HT-29 (cell line): Measurements from ENCODE around the gene EGFL7. TPM values are rescaled to one million over a fixed set of nuclear protein-coding genes. Genes with fewer than 3 reads are reported as not detected.

Experiments used
- DNase-seq: peaks from one replicate; pipeline ENCODE4 v3.0.0-alpha.2; 2015; ENCODE audit warnings: low spot score
- total RNA-seq: library from RNA; depleted of rRNA; stranded (reverse); fragments of >200 nt; shearing (Covaris generic); gene quantifications from 2 replicates; pipeline ENCODE4 v1.2.3, GENCODE V29; 2014

EGFL7 gene
- total RNA-seq, 1 experiment from 2014 or later: 6.4 TPM

DNA sequence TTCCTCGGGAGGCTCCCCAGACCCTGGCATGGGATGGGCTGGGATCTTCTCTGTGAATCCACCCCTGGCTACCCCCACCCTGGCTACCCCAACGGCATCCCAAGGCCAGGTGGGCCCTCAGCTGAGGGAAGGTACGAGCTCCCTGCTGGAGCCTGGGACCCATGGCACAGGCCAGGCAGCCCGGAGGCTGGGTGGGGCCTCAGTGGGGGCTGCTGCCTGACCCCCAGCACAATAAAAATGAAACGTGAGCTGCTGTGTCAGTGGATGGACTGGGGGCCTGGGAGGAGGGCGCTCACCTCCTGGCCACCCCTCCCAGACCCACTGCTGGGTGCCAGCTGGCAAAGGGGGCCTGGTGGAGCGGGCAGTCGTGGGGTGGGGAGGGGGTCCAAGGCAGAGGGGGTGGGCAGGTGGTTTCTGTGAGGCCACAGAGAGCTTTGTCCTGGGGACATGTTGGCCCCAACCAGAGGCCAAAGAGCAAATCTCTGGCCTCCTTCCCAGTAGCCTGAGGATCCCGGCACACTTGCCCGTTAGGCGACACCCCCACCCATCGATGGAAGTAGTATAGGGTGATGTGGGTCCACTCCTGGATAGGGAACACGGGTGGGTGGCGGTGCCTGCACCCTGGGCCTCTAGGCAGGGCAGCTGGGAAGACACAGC lies 9.8 kb downstream of the EGFL7 start:
- no peak for DNase-seq

DNA sequence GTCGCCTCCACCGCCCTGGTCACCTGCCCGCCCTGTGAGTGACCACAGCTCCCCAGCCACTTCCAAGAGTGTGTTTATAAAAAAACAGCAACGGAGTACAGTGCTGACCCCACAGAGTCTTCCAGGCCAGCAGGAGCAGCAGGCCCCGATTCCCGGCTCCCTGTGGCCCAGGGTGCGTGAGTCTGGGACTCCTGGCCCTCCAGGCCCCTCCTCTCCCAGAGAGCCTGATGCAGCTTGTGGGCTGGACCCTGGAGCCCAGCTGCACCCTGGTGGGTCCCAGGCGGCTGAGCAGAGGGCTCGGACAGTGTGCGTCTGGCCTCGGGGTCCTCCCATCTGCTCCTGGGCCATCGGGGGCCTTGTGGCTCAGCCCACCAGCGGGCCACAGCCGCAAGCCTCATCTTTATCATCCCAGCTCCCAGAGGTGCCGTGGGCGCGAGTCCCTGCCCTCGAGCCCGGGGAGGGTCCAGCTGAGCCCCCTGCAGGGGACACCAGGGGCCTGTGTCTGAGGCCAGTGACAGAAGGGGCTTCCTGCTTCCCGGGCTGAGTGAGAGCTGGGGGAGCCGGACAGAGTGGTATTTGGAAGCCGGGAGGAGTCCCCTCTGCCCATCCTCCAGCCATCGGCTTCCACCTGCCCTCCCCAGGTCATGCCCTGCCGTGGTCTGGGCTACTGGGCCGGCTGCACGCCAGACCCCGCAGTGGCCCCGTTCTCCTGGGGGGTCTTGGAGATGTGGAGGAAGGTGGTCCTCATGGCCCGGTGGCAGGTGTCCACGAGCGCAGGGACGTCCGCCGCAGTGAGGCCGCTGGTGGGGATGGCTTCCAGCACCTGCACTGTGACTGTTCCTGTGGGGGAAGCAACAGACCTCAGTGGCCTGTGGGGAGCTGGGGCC lies 10.6 kb downstream of the EGFL7 start:
- no peak for DNase-seq

DNA sequence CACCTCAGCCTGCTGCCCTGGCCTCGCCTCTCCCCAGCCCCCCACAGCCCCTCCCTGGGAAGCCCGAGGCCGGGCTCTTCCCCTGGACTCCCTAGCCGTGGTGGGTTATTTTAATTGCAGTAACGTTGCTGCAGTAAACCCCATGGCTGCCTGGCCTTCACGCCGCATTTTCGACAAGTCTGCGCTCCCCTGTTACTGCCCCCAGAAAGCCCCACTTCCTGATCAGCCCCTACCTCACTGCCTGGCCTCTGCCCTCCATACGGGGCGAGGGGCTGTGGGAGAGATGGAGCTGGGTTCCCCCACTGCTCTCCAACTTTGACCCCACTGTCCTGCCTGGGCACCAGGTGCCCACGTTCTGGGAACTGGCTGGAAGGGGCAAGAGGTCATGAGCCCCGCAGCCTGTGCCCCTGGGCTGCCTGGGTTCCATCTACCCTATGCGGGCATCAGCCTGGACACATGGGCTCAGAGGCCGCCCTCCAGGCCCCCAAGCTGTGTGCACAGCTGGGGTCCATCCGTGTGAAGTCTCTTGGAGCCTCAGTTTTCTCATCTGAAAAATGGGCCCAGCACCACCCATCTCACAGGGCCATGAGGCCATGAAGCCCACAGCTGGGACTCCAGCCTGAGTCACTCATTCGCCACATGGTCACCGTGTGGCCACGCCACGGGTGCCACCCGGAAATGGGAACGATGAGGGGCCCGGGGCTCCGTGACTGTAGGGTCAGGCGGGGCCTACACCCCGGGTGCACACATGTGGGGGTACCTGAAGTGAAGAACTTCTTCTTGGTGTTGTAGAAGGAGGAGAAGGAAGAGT lies 11.5 kb downstream of the EGFL7 start:
- DNase-seq: no peak

DNA sequence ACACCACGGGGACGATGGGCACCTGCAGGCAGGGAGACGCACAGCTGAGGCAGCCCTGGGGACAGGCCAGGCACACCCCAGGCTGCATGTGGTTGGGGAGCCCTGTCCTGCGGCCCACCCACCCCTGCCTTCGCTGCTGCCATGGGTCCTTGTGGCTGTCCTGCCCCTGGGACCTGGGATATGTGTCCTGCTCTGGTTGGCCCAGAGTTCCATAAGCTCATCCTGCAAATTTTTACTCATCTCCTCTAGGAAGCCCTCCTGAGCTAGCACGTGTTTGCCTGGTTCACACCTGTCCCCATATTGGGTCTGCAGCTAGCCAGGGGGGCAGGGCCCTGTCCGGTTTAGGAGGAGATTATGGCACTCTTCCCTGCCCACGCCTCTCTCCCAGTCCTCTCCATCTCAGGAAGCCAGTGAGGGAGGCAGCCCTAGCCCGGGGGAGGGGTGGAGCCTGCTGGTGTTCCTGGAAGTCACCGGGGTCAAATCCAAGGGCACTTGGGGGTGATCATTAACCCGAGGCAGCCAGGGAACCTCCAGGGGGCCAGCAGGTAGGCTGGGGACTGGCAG lies 12.2 kb downstream of the EGFL7 start:
- no peak for DNase-seq

DNA sequence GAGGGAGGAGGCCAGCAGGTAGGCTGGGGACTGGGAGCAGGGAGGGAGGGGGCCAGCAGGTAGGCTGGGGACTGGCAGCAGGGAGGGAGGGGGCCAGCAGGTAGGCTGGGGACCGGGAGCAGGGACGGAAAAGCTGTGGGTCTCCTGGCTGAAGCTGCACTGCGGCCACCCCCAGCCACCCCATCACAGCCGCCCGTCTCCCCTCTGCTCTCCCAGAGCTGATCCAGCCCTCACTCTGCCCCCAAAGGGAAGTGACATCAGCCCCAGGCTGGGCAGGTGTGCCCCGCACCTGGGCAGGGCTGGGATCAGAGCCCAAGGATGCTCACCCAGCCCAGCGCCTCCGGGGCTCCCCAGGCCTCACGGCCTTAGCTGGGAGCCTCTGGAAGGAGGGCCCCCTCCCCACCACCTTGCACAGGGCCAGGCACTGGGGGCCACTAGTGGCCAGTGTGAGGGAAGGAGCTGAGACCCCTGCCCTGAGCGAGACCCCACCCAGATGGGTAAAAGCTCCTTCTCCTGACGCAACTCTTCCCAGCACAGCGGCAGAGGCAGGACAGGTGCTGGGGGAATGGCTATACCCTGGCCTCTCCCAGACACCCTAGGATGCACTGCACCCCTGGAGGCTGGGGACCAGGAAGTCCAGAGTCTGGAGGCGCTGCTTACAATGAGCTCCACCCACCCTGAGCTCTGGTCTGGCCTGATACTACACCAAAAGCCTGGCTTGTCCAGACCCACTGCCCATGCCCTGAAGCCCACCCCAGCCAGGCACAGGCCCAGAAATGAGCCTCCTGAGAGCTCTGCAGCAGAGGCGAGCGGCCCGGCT lies 13.0 kb downstream of the EGFL7 start:
- no peak for DNase-seq

DNA sequence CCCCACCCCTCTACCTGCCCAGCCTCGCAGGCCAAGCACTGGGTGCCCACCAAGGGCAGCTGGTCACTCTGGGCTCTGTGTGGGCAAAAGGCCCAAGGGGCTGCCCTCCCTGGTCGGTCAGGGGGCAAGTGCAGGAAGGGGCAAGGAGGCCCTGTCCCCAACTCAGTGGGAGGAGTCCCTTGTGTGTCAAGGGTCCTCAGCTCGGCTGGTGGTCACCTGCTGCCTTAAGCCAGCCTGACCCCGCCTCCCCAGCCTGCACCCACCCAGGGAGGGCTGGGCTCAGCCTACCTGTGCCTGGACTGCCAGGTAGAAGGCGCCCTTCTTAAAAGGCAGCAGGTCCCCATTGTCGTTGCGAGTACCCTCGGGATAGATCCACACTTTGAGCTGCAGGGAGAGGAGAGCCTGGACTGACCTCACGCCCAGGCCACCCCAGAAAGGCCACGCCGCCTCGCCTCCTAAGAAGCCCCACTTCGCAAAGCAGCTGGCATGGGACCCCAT lies 13.6 kb downstream of the EGFL7 start:
- DNase-seq: no peak

DNA sequence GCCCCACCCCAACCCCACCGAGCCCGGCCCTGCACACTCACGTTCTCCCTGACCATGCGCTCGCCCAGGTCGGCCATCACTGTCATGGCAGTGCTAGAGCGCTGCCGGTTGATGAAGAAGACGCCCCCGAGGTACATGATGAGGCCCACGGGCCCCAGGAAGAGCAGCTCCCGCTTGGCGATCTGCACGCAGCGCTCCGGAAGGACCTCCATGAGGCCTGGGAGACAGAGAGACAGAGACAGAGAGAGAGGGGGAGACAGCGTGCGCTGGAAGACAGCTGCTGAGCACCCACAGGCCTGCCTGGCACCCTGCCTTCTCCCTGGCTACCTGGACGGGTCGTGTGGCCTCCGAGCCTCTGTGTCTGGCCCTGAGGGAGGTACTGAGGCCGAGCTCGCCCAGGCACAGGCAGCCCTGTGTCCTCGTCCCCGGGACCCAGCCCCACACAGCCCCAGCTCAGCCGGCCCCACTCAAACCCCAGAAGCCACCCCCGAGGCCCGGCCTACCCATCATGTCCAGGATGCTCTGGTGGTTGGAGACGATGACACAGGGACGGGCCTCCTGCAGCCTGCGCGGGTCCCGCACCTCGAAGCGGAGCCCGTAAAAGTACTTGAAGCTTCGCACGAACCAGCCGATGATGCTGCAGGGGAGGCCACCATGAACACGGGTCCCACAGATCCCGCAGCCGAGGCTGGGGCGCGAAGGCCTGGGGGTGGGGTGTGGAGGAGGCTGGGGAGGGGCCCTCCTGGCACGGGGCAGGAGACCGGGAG lies 14.4 kb downstream of the EGFL7 start:
- no peak for DNase-seq

DNA sequence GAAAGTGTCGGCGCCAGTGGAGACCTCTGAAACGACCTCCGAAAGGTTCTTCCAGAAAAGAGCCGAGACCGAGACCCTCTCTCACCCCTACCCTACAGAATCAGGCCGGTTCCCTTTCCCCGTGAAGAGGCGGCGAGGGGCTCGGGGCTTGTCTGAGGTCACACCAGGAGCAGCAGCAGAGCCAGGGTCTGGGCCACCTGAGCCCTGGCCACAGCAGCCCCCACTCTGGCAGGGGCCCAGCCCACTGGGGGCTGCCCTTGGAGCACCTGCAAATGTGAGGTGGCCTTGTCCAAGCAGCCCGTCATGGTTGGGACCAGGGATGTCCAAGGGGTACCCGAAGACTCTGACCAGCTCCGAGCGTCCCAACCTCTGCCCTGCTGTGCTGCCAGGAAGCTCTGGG lies 15.3 kb downstream of the EGFL7 start:
- DNase-seq: no peak

DNA sequence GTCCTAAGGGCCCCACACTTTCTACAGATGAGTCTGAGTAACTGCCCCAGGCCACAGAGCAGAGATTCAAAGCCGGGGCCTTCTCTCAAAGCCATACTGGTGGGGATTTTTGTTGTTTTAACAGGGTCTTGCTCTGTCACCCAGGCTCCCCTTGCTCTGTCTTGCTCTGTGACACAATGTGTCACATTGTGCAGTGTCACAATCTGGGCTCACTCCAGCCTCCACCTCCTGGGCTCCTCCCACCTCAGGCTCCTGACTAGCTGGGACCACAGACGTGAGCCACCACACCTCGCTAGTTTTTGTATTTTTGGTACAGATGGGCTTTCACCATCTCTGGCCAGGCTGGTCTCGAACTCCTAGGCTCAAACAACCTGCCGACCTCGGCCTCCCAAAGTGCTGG lies 15.9 kb downstream of the EGFL7 start:
- no peak for DNase-seq

DNA sequence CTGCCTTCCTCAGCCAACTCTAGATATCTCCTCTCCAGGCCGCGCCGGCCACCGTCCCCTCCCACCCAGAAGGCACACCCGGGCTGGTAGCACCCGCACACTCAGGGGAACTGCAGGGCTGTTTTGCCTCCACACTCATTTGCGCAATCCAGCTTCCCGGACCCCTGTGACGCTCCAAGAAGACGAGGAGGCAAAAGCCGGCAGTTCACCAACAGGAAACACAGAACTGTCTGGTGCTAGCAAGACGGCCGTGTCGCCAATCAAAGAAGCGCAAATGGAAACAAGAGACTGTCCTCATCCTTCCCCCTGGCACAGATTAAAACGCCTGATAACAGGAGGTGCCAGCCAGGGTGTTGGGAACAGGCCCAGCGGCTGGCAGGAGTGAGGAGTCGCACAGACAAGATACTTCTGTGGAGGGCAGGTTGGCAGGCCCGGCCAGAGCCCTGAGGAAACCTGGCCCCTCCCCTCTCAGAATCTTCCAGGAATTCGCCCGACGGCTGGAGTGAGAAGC lies 16.8 kb downstream of the EGFL7 start:
- no peak for DNase-seq

DNA sequence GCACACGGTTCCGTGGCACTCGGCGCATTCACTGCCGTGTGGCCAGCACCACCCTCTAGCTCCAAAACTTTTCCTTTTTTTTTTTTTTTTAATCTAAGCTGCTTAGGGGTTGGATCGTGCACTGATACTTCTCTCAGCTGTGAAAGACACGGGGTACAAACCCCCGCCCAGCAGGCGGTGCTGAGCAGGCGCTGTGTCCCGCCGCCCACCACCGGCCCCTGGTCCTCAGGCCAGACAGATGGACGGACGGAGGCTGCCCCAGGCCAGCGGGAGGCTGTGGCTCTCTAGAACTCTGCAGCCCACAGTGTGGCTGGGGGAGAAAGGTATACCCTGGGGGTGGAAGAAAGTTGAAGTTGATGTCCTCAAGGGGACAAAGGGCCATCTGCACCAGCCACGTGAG lies 18.3 kb downstream of the EGFL7 start:
- DNase-seq: no peak

DNA sequence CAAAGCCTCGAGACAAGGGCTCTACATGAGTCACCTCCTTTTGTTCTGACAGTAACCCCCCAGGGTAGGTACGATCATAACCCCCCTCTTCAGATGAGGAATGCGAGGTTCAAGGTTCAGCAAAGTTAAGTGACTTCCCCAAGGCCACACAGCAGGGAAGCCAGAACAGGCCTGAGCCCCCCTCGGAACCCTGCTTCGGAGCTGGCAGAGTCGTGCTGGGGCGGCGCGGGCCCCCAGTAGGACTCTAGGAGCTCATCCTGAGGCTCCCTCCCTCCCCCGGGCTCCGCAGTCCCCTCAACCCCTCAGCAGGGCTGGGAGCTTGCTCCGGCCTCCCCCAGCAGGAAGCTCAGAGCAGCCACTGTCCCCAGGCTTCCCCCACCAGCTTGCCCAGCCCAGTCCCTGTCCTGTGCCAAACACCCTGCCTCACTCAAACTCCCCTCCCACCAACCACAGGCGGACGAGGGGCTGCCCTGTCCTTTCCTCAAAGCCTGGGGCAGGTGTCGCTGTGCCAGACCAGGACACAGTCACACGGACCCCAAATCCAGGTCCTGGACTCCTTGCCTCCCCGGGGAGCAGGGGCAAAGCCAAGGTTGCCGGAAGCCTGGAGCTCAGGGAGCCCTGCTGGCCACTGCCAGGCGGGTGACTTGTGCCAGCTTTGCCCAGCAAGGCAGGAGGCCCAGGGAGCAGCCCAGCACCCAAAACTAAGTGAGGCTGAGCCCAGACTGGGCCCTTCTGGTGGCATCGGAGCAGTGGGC lies 19.4 kb downstream of the EGFL7 start:
- DNase-seq: no peak

DNA sequence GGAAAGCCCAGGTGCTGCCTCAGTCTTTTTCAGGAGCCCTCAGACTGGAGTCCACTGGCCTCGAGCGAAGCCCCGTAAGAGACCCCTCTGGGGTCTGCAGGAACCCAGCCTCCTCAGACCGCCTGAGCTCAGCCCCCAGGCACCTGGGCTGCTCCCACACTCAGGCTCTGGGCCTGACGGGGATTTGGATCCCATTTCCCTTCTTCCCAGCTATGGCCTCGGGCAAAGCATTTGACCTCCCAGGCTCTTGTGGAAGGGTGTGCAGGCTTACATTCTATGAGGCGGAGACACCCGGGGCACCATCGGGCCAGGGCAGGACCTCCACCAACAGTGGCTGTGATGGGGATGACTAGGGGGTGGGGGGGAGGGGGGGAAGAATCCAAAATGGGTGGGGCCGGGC lies 20.0 kb downstream of the EGFL7 start:
- no peak for DNase-seq

DNA sequence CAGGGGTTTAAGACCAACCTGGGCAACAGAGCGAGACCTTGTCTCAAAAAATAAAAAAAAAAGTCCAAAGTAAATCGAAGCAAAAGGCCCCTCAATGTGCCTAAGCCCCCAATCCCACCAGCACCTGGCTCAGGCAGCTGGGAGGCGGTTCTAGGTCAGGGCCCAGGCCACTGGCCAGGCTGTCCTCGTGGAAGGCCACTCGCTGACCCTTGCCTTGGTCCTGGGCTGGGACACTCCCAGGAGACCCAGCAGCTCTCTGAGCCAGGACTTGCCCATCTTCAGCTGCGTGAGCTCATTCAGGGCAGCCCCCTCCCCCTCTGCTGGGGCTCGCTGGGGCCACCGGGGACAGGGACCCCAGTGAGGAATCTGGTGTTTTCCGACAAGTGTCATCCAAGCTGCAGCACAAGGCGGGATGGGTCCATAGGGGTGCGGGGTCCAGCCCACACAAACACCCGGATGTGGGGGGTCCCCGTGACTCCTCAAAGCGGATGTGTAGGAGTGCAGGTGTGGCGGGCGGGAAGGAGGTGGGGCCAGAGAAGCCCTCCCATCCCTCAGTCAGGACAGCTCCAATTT lies 20.5 kb downstream of the EGFL7 start:
- no peak for DNase-seq

DNA sequence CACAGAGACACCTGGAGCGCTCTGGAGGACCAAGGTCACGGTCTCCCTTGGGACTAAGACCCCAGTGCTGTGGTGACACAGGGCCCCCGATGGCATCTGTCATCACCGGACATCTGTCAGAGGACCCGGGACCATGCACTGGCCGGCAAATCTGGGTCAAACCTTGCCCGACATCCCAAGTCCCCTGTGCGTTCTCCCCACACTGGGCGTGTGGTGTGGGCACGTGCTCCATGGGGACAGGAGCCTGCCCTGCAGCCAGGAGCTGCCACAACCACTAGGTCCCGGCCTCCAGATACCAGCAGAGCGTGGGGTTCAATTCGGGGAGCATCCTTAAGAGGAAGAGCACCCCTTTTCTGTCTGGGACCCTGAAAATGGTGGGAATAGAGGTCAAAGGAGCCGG lies 21.0 kb downstream of the EGFL7 start:
- no peak for DNase-seq

DNA sequence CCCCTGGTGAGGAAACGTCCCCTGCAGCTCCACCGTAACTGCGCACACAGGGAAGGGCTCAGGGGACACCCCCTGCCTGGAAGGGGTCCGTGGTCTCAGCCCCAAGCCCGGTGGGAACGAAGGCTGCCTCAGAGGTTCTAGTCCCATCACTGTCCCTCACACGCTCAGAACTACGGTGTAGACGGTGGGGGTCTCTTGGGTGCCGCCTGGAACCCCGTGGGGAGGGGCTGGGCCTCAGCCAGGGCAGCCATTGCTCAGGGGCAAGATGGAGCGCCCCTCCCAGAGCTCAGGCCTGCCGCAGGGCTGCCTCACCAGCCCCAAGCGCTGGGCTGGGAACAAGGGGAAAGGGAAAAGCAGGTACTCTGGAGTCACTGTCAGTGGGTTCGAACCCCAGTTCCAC lies 21.6 kb downstream of the EGFL7 start:
- DNase-seq: no peak

DNA sequence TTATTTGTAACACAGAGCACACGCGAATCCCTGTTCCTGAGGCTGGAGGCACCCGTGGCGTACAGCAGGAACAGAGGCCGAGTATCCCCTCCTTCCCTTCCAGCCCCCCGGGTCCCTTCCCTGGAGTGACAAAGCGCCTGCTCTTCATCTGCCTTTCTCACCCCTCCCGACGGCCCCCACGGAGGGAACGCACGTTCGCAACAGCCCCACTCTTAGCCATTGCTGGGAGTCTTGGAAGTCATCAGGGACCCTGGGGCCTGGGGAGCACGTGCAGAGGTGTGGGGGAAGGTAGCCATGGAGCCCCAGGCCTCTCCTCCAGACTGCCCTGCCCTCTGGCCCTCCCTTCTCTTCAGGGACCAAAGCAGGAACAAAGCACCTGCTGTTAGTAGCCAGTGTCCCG lies 22.1 kb downstream of the EGFL7 start:
- DNase-seq: no peak

DNA sequence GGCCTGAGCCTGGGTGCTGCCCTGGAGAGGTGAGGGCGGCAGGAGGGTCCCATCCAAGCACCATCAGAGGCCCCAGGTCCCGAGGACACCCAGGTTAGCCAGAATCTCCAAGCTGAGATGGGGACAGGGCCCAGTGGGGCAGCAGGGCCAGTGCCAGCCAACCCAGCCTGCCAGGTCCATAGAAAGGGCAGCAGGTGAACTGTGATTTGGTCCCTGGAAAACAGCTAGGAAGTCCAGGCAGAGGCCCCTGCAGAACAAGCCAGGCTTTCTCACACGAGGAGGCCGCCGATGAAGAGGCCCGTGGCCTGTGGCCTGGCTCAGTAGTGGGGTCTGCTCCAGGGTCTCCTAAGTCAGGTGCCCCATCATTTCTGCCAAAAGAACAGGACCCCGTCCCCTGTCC lies 22.5 kb downstream of the EGFL7 start:
- no peak for DNase-seq
